H9 (cell line): ENCODE data around the gene TMEM132D. TPM values are rescaled to one million over a fixed set of nuclear protein-coding genes. Genes with fewer than 3 reads are reported as not detected.

Experiments used
- DNase-seq: peaks from one replicate; pipeline ENCODE4 v3.0.0-alpha.2; 2017
- H2AFZ ChIP-seq: one replicate; pipeline ENCODE4 v1.6.1; 2013; ENCODE audit warnings: mild to moderate bottlenecking, low read length, control low read depth, moderate library complexity
- H2AK5ac ChIP-seq: 2 replicates; pipeline ENCODE4 v1.6.1; 2013; ENCODE audit warnings: low read length, control low read depth, mixed read lengths; ENCODE audit not compliant: insufficient read length
- H2BK120ac ChIP-seq: one replicate; pipeline ENCODE4 v1.6.1; 2013; ENCODE audit warnings: low read depth, mild to moderate bottlenecking, low read length, control low read depth, inconsistent platforms; ENCODE audit not compliant: poor library complexity, severe bottlenecking
- H2BK12ac ChIP-seq: 2 replicates; pipeline ENCODE4 v1.6.1; 2013; ENCODE audit warnings: low read length, control low read depth, mixed read lengths, low read depth; ENCODE audit not compliant: insufficient read length
- H2BK15ac ChIP-seq: 2 replicates; pipeline ENCODE4 v1.6.1; 2013; ENCODE audit warnings: low read depth, low read length, control low read depth
- H2BK20ac ChIP-seq: one replicate; pipeline ENCODE4 v1.6.1; 2013; ENCODE audit warnings: low read depth, mild to moderate bottlenecking, low read length, control low read depth, inconsistent platforms; ENCODE audit not compliant: poor library complexity, severe bottlenecking
- H2BK5ac ChIP-seq: 2 replicates; pipeline ENCODE4 v1.6.1; 2013; ENCODE audit warnings: low read length, control low read depth, mixed read lengths; ENCODE audit not compliant: insufficient read length
- H3K14ac ChIP-seq: 2 replicates; pipeline ENCODE4 v1.6.1; 2013; ENCODE audit warnings: low read length, control low read depth; ENCODE audit not compliant: insufficient read depth
- H3K18ac ChIP-seq: 2 replicates; pipeline ENCODE4 v1.6.1; 2013; ENCODE audit warnings: low read depth, mild to moderate bottlenecking, mixed read lengths, low read length, control low read depth; ENCODE audit not compliant: insufficient read length
- H3K23ac ChIP-seq: 2 replicates; pipeline ENCODE4 v1.6.1; 2013; ENCODE audit warnings: low read length, control low read depth, mixed read lengths, low read depth; ENCODE audit not compliant: insufficient read length
- H3K23me2 ChIP-seq: 2 replicates; pipeline ENCODE4 v1.6.1; 2013; ENCODE audit warnings: low read depth, mild to moderate bottlenecking, mixed read lengths, low read length, control low read depth; ENCODE audit not compliant: insufficient read length, poor library complexity, severe bottlenecking
- H3K27ac ChIP-seq: 2 replicates; pipeline ENCODE4 v1.5.1; 2013; ENCODE audit warnings: low read length, control low read depth, mixed read lengths, low read depth; ENCODE audit not compliant: insufficient read length
- H3K27me3 ChIP-seq: 2 replicates; pipeline ENCODE4 v1.6.1; 2013; ENCODE audit warnings: low read length, control low read depth, inconsistent platforms; ENCODE audit not compliant: insufficient read depth
- H3K4ac ChIP-seq: 2 replicates; pipeline ENCODE4 v1.6.1; 2013; ENCODE audit warnings: low read depth, mild to moderate bottlenecking, control low read depth, inconsistent platforms, low read length, moderate library complexity
- H3K4me1 ChIP-seq: 2 replicates; pipeline ENCODE4 v1.6.1; 2013; ENCODE audit warnings: low read length, control low read depth, inconsistent platforms; ENCODE audit not compliant: insufficient read depth
- H3K4me2 ChIP-seq: 2 replicates; pipeline ENCODE4 v1.6.1; 2013; ENCODE audit warnings: low read length, control low read depth, mixed read lengths; ENCODE audit not compliant: insufficient read length, insufficient read depth
- H3K56ac ChIP-seq: 2 replicates; pipeline ENCODE4 v1.6.1; 2013; ENCODE audit warnings: low read depth, mild to moderate bottlenecking, mixed read lengths, low read length, control low read depth; ENCODE audit not compliant: insufficient read length
- H3K79me1 ChIP-seq: 2 replicates; pipeline ENCODE4 v1.6.1; 2013; ENCODE audit warnings: low read depth, mild to moderate bottlenecking, moderate library complexity, low read length, control low read depth, inconsistent platforms; ENCODE audit not compliant: insufficient read depth, poor library complexity, severe bottlenecking
- H3K79me2 ChIP-seq: 2 replicates; pipeline ENCODE4 v1.6.1; 2013; ENCODE audit warnings: low read length, control low read depth, inconsistent platforms; ENCODE audit not compliant: insufficient read depth
- H3K9ac ChIP-seq: 2 replicates; pipeline ENCODE4 v1.6.1; 2013; ENCODE audit warnings: low read length, control low read depth, mixed read lengths; ENCODE audit not compliant: insufficient read length; ENCODE audit errors: extremely low read depth
- H3K9me3 ChIP-seq: one replicate; pipeline ENCODE4 v1.6.1; 2013; ENCODE audit warnings: low read depth, low read length, inconsistent platforms; ENCODE audit not compliant: control insufficient read depth
- H3T11ph ChIP-seq: one replicate; pipeline ENCODE4 v1.6.1; 2013; ENCODE audit warnings: mild to moderate bottlenecking, low read length, control low read depth, inconsistent platforms
- H4K20me1 ChIP-seq: one replicate; pipeline ENCODE4 v1.6.1; 2013; ENCODE audit not compliant: control insufficient read depth, insufficient read length, insufficient read depth
- H4K5ac ChIP-seq: 2 replicates; pipeline ENCODE4 v1.6.1; 2013; ENCODE audit warnings: low read depth, mild to moderate bottlenecking, mixed read lengths, low read length, control low read depth; ENCODE audit not compliant: insufficient read length
- H4K8ac ChIP-seq: replicated peaks from 2 replicates; pipeline ENCODE4 v1.6.1; 2013; ENCODE audit warnings: low read length, control low read depth, mixed read lengths, low read depth; ENCODE audit not compliant: insufficient read length
- H4K91ac ChIP-seq: 2 replicates; pipeline ENCODE4 v1.6.1; 2013; ENCODE audit warnings: low read depth, mild to moderate bottlenecking, moderate library complexity, mixed read lengths, low read length, control low read depth; ENCODE audit not compliant: insufficient read length
- H3K27ac Mint-ChIP-seq, 3 experiments: 2 replicates in 2 of 3; 3 replicates in 1 of 3; pipeline ENCODE4 v1.8.0; 2020 to 2021; ENCODE audit warnings: mixed read lengths in 3 of 3, mild to moderate bottlenecking in 1 of 3, moderate library complexity in 1 of 3
- H3K27me3 Mint-ChIP-seq: 2 replicates; pipeline ENCODE4 v1.8.0; 2021; ENCODE audit warnings: low read depth, mild to moderate bottlenecking, moderate library complexity, mixed read lengths
- H3K36me3 Mint-ChIP-seq, 3 experiments: 2 replicates in 2 of 3; 3 replicates in 1 of 3; pipeline ENCODE4 v1.8.0; 2020 to 2021; ENCODE audit warnings: low read depth in 3 of 3, mixed read lengths in 3 of 3; ENCODE audit not compliant: insufficient read depth in 1 of 3
- H3K4me1 Mint-ChIP-seq, 2 experiments: 2 replicates each; pipeline ENCODE4 v1.8.0; 2020; ENCODE audit warnings: mixed read lengths in 2 of 2
- H3K4me3 Mint-ChIP-seq, 2 experiments: 2 replicates in 1 of 2; 3 replicates in 1 of 2; pipeline ENCODE4 v1.8.0; 2020 to 2021; ENCODE audit warnings: mild to moderate bottlenecking in 2 of 2, mixed read lengths in 2 of 2, moderate library complexity in 1 of 2
- H3K9me3 Mint-ChIP-seq, 2 experiments: 2 replicates in 1 of 2; 3 replicates in 1 of 2; pipeline ENCODE4 v1.8.0; 2020; ENCODE audit warnings: mild to moderate bottlenecking in 2 of 2, mixed read lengths in 2 of 2, moderate library complexity in 1 of 2
- WGBS: extraction: QIAGEN DNeasy Blood & Tissue Kit; methylation state at CpG from one replicate; pipeline ENCODE4 v1.1.7; 2013; ENCODE audit warnings: missing lambda C conversion rate, low lambda C conversion rate, mixed read lengths; ENCODE audit not compliant: insufficient read length; ENCODE audit errors: extremely low coverage; 5-methylcytosine and 5-hydroxymethylcytosine counted together
- total RNA-seq: library from RNA; stranded (reverse); gene quantifications from 2 replicates; pipeline ENCODE4 v1.2.1, GENCODE V29; 2021
- TF ChIP-seq, protein P1 (sequence below): fragments of 200-600 bp; sonication (generic); conservative IDR thresholded peaks from 3 replicates; pipeline ENCODE4 v1.8.0; 2021; ENCODE audit warnings: antibody characterized with exemption, mild to moderate bottlenecking

TMEM132D gene
- total RNA-seq, 1 experiment from 2014 or later, result 6.1 TPM

- Mint-ChIP-seq H3K4me1 (no peaks in the 10 kb centered on the region), H3K27me3 (no peaks in the 10 kb centered on the region; the same call in 1 of the 2 replicates), H3K9me3 (no peaks in the 10 kb centered on the region), H3K4me3 (no peak overlapping the region), H3K27ac (no peak overlapping the region), H3K36me3 (peaks cover 0 to 2% (median 0%) of the 10 kb centered on the region in 3 experiments; a peak in 2 of 7 replicates)
- Histone ChIP-seq H3K9ac (no peak overlapping the region), H3K23ac (no peak overlapping the region), H3K23me2 (no peaks in the 10 kb centered on the region), H4K8ac (no peak overlapping the region), H3K14ac (no peak overlapping the region), H3K18ac (no peak overlapping the region), H2BK12ac (no peak overlapping the region), H2BK20ac (no peak overlapping the region), H2BK15ac (no peak overlapping the region), H4K91ac (no peak overlapping the region), H3K27me3 (no peaks in the 10 kb centered on the region), H3K4ac (no peak overlapping the region), H2BK5ac (no peak overlapping the region), H2AK5ac (no peak overlapping the region), H3K4me1 (no peaks in the 10 kb centered on the region), H3K56ac (no peak overlapping the region), H2AFZ (no peak overlapping the region), H3T11ph (no peak overlapping the region), H3K79me2 (no peaks in the 10 kb centered on the region), H4K5ac (no peak overlapping the region), H3K4me2 (no peak overlapping the region), H3K27ac (no peak overlapping the region), H4K20me1 (no peaks in the 10 kb centered on the region), H3K79me1 (no peaks in the 10 kb centered on the region), H3K9me3 (no peaks in the 10 kb centered on the region), H2BK120ac (no peak overlapping the region)
- WGBS, result no CpG with 5 or more reads among the region's 5 CpGs
- TF ChIP-seq, protein P1, sequence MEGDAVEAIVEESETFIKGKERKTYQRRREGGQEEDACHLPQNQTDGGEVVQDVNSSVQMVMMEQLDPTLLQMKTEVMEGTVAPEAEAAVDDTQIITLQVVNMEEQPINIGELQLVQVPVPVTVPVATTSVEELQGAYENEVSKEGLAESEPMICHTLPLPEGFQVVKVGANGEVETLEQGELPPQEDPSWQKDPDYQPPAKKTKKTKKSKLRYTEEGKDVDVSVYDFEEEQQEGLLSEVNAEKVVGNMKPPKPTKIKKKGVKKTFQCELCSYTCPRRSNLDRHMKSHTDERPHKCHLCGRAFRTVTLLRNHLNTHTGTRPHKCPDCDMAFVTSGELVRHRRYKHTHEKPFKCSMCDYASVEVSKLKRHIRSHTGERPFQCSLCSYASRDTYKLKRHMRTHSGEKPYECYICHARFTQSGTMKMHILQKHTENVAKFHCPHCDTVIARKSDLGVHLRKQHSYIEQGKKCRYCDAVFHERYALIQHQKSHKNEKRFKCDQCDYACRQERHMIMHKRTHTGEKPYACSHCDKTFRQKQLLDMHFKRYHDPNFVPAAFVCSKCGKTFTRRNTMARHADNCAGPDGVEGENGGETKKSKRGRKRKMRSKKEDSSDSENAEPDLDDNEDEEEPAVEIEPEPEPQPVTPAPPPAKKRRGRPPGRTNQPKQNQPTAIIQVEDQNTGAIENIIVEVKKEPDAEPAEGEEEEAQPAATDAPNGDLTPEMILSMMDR, result no peak
- DNase-seq, result no peak
Observed at GRCh38 chr12:129470196-129470595, 433.6 kb downstream of the TMEM132D start.
